NCI-H82 treated with DMSO at 0.1 percent for 48 hours (cell line): ENCODE measurements around the gene ARHGAP22.

Experiments
- DNase-seq: peaks from one replicate; lab custom pipeline; 2025; ENCODE audit not compliant: unreplicated experiment; lab: John Stamatoyannopoulos, UW

Gene ARHGAP22

DNA sequence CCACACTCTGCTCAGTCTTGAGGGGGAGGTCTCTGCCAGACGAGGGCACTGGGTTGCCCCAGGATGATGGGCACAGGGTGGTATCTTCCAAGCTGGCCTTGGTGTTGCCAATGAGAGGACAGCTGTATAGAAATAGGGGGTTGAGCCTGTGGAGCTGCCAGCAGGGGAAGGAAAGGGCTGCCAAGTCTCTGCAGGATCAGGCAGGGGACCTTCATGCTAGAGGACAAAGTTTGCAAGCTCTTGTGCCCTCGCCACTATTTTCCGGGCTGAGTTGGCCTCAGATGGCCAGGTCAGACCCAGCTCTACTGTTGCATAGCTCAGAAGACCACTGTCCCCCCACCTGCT, 68.7 kb downstream of the ARHGAP22 start:
- DNase-seq, result no peak

DNA sequence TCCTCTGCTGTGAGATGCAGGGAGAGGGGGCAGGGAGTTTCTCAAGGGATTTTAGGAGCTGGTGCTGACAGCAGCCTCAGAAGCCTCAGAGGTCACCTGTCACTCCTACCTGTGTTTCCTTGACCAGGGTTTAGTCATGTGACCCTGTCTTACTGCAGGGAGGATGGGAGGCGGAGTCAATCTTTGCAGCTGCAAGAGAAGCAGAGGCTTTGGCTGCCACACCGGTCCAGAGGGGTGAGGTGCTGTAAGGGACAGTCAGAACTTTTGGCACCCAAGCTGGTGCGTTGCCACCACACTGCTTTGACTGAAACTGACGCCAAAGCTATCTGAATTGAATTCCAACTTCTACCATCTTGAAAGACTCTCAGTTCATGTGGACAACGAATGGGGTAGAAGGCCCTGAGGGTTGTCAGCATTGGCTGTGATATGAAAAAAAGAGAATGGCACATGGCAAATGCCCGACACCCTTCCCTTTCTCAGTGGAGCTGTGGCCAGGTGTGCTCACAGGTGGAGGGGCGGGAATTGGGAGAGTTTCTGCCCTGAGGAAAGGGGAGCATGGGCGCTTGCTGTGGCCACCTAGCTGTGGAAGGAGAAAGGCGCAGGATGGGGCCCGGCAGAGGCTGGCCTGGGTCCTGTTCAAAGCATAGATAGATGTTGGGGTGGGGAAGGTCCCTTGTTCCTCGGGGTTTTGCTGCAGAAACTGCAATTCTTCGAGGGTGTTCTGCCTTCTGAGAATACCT, 69.3 kb downstream of the ARHGAP22 start:
- no peak for DNase-seq

DNA sequence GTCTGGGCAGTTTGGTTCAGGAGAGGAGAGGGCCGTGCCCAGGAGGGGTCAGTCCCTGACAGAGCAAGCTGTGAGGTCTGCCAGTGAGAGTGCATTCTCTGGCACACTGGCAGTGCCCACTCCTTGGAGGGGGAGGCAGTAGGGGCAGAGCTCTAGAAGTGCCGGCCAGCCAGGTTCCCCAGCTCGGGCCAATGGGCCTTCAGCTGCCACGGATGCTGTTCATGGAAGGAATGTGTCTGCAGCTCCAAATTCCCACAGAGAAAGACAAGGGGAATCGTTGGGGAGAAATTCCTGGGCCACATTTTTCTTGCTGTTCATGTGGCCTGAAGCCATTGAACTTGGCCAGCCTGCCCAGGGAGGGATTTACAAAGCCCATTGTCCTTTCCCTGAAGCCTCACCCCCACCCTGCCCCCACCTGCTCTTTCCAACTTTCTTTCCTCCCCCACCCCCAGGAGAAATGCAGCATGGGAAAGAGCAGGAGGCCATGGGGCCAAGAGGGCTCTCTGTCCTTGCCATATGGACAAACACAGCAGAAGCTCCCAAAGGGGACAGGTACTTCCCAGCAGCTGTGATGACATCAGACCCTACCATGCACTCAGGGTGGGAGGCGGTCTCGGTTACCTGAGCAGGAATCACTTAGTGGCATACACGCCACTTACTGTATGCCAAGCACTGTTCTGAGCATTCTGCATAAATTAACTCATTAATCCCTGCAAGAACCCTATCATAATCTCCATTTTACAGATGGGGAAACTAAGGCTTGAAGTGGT, 70.7 kb downstream of the ARHGAP22 start:
- no peak for DNase-seq

DNA sequence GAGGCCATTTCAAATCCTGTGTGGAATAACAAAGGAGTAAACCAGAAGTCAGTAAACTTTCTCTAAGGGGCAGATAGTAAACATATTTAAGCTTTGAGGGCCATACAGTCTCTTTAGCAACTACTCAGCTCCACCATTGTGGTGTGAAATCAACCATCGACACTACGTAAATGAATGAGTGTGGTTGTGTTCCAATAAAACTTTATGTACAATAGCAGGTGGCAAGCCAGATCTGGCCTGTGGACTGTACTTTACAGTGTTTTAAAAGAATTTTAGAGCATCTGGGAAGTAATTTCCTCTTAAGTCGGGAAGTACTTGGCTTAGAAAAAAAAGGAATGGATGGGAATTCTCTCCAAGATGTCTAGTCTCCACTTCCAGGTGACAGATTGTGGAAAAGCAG, 71.3 kb downstream of the ARHGAP22 start:
- no peak for DNase-seq

DNA sequence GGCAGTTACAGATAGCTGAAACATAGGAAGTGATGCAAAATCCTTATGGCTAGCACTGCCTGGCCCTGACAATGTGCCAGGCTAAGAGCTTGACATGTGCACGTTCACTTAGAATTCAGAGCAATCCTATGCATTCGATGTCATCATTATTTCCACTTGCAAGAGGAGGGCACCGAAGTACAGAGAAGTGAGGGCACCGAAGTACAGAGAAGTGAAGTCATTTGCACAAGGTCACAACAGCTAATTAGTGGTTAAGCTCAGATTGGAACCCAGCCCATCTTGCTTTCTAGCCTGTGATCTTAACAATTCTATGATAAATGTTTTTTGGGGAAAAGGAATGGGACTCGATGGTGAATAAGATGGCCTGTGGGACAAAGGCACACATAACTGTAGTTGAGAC, 73.4 kb downstream of the ARHGAP22 start:
- no peak for DNase-seq

DNA sequence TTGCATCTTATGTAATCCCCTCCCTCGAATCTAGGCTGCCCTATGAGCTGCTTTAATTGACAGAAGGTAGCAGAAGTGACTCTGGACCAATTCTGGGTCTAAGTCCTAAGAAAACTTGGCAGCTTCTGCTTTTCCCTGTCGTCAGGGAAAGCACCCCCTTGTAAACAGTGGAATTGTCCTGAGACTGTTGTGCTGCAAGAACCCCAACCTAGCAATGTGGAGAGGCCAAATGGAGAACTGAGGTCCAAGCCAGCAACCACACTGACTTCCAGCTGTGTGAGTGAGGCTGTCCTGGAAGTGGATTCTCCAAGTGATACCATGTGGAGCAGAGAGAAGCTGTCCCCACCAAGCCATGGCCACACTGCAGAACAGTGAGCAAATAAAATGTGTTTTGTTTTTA, 75.5 kb downstream of the ARHGAP22 start:
- no peak for DNase-seq

DNA sequence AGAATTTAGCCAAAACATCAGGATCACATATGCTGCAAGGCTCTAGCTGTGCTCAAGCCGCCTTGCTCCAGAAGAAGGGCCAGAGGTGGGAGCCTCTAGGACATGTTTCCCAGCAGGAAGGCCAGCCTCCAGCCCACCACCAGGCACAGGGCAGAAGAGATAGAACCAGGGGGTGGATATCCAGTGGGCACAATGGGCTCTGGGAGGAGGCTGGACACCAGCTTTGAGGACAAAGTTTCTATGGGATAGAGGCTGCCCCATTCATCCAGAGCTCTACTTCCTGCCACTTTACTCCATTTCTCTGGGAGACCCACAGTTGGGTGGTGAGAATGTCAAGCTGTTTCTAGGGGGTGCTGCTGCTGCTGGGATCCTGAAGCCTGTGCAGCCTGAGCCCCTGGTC, 77.1 kb downstream of the ARHGAP22 start:
- DNase-seq, result no peak

DNA sequence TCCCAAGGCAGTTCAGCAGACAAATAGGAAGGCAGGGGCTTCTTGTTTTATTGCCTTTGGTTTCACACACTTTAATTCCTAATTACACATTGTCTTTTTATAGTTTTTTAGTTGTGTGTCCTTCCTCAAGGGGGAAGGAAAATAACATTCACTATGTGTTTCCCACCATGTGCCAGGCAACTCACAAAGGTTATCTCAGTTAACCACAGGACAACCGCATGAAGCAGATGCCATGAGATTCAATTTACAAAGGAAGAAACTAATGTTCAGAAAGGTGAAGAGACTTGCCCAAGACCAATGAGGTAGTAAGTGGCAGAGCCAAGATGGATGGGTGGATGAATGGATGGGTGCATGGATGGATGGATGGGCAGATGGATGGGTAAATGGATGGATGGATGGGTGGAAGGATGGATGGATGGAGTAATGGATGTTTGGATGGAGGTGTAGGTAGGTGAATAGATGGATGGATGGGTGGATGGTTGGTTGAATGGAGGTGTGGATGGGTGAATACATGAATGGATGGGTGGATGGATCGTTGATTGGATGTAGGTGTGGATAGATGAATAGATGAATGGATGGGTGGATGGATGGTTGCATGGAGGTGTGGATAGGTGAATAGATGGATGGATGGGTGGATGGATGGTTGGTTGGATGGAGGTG, 77.9 kb downstream of the ARHGAP22 start:
- no peak for DNase-seq

DNA sequence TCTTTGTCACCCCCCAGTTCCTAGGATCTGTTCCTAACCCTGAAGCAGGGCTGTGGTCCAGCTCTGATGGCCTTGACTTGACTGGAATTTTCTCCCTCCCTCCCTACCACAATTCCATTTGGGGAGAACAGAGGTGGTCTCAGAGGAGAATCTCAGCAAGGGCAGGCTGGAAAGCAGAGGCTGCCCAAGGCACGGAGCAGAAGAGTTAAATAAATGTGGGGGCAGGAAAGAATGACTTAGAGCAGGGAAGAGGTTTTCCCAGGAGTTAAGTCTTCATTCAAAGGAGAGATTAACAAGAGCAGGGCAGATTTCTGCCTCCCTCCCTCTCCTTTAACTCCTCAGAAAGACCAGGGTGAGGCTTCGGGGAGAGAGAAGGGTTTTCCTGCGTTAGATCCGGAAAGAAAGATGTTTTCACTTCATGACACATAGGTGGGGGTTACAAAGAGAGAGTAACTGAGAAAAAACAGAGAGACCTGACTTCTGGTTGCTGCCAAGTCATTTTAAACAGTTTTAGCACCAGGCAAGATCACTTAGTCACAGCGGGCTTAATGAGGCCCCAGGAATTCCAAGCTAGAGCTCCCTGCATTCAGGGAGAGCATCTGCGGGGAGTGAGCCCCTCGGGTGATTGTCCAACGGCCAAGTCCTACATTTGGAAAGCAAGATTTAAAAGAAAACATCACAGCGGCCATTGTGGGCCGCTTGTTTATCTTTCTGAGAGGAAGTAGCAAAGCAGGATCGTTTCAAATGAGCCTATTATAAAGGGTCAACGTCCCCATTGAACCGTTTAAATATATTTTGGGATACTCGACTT, 78.7 kb downstream of the ARHGAP22 start:
- DNase-seq, result no peak

DNA sequence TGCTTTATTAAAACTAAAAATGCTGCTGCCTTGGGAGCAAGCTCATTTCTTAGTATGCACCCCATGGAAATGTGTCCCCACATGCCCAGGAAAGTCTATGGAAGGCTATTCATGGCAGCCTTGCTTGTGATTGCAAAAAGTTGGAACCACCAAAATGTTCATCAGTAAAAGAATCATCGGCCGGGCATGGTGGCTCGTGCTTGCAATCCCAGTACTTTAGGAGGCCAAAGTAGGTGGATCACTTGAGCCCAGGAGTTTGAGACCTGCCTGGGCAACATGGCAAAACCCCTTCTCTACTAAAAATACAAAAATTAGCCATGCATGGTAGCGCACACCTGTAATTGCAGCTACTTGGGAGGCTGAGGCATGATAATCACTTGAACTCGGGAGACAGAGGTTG, 79.8 kb downstream of the ARHGAP22 start:
- DNase-seq, result no peak

DNA sequence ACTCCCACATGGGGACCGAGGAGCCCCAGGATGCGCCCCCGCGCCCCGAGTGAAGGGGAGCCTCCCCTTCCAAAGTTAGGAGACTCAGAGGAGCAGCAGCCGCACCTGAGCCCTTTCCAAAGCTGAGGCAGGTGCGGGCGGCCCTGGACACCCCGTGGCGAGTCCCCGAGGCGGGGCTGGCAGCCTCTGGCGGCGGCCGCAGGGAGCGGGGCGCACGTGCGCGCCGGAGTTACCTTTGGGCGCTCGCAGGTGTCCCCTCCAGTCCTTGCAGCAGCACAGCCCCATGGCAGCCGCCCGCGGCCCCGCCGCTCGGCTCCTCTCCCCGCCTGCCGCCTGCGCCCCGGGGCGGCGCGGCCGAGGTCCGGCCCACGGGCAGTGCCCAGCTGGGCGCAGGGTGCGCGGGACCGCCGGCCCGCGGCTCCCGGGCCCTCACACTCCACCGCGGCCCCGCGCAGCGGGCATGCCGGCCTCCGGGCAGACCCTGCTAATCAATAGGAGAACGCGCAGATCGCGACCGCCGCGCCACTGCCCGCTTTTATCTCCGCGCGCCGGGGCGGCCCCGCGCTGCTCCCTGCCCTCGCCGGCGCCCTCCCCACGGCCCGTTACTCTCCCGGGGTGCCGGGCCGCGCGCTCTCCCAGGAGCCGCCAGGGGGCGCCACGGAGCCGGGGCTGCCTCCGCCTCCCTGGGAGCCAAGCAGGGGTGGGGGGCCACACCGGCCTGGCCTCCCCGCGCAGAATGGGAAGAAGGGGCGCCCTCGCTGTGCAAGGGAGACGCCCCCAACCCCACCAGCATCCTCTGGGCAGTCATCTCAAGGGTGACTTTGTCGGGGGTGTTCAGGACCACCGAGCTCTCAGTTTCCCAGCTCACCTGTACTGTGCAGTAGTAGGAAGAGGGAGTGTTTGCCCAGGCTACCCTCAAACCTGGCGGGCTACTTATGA, 80.8 kb downstream of the ARHGAP22 start:
- DNase-seq, result no peak

DNA sequence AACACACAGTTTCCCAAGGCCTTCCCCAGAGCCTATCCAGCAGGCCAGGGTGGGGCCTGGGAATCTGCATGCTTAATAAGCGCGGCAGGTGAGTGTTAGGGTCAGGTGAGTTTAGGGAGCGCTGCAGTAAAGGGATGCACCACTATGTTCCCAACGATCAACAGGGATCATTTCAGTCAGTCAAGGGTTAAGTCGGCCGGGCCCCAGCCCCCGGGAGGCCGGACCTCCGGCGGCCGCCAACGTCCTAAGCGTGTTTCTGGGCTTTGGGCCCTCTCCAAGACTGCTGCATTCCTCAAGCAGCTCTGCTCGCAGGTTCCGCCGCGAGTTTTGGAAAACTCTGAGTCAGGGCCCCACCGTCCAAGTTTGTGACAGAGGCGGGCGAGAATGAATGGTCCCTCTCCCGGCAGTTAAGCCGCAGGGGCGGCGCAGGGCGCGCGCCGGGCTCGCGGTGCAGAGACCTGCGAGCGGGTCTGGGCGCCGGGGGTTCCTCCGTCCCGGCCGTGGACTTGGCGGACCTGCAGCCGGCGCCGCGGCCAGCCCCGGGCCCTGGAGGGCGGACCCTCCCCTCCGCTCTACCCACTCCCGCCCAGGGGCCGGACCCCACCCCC, 81.6 kb downstream of the ARHGAP22 start:
- no peak for DNase-seq

DNA sequence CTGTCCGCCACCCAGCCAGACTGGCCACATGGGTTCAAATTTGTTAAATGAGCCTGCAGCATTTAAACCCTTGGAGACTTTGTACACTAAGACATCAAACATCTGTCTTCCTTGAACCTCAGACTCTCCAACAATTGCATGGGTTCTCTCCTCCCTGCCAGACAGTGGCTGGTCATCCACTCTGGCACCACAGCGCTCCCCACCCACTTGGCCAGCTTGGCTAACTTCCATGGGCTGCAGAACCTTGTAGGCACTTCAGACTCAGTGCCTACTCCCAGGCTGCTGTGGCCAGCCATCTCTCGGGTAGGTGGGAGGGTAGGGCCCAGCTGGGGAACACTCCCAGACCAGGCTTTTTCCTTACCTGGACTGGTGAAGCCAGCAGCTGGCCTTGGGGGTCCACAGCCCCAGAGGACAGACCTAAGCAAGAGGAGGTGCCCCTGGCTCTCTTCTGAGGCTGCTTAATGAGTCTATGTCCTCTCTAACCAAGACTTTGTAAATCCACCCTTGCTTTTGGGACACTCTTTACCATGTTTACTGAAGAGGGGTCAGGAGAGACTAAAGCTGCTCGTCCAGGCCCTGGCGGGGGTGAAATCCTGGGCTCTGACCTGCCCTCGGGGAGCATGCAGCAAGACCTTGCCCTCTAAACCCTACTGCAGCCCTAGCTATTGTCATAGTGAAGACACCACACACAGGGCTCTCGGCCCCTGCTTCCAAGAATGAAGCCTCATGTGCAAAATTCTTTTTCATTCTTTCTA, 82.7 kb downstream of the ARHGAP22 start:
- no peak for DNase-seq

DNA sequence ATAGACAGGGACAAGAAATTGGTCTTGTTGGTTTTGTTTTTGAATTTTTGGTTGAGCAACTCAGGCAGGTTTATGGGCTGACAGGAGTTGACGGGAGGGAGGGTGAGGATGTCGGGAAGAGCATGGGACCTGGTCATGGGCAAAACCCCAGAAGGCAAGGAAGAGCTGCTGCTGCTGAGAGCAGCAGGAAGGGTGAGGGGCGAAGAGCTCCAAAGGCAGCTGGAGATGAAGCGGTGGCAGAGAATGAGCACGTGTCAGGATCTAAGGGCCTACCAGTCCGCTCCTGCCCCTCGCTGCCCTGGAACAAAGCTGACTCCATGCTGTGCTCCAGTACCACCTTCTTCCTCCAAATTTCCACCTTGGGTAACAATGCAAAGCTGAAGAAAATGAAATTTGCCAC, 84.3 kb downstream of the ARHGAP22 start:
- no peak for DNase-seq

DNA sequence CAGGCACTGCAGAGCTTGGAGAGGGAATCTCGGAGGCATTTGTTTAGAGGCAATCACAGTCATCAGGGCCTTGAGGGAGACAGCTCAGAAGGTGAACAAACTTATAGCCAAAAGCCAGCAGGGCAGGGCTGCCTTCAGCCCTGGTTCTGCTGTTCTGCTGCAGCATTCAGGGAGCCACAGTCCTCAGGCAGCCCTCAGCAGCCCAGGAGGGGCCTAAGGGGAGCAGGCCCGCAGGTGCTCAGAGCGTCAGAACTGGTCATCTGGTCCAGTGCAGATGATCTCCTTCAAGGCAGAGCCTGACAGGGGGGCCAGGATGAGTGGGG, 84.7 kb downstream of the ARHGAP22 start:
- DNase-seq, result no peak

DNA sequence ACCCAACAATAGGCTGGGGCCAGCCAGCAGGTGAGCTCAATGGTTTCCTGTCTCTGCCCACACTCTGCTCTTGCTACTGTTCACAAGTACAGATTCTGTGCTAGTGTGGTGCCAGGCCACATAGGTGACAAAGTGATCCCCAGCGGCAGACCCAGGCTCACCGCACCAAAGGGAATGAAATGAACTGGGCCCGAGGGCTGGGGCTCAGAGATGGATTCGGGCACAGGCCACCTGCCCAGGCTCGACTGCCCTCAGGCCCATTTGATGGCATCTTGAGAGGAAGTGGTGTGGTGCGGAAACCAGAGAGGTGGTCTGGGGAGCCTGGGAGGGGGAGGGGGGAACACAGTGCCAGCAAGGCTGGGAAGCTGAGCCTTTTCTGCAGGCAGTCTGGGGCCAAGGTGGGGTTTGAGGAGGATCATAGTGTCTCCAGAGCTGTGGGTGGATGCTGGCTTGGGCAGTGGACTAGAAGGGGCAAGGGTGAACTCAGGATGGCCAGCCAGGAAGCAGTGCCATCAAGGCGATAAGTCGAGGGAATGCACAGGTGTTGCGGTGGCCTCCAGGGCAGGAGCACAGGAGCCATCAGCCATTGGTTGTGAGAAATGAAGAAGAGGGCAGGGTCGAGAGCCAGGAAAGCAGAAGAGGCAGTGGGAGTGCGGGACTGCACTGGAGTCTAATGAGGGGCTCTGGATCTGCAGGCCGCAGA, 85.2 kb downstream of the ARHGAP22 start:
- no peak for DNase-seq

DNA sequence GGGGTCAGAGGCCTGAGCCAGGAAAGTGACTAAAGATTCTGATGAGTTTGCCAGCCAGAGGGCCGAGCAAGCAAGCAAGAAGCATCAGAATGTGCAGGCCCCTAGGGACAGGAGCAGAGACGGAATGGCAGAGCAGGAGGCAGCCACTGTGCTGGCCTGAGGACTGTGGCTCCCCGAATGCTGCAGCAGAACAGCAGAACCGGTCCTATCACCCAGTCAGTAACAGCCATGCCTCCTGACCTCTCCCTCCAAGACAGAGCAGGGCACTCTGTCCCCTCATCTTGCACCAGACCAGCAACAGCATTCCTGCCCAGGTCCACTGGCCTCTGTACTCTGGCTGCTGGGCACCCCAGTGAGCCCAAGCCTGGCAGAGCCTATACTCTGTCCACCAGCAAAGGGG, 85.9 kb downstream of the ARHGAP22 start:
- no peak for DNase-seq

DNA sequence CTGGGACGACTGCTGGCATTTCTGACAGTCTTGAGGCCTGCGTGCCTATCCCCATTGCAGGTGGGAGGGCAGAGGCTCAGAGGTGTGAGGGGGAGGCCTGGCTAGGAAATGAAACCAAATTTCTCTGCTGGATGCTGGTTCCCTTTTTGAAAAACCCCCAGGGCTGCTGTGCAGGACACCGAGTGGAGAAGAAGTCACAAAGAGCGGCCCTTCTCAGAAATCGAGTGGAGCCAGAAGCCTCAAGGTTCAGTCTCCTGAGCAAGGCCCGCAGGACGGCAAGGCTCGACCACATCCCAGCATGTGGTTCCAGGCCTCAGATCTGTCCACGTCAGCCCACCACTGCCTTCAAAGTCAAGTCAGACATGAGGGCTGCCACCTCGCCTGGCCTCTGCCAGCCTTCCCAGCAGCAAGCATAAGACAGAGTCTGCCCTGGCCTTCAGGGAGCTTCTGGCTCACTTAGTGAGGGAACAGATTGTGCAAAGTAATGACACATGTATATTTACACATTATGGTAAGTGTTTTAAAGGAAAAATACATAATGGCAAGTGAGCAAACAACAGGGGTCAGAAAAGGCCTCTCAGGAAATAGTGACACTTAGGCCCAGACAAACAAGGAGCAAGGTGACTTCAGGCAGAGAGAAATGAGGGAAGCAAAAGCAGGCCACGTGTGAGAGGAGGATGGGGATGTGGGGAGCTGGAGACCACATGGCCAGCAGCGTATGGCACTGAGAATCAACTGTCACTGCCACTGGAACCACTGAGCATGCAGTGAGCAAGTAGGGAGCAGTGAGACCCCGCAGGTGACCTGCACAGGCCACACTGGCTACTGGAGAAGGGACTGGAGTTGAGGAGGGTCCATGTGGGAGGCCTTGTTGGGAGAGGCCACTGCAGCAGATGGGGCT, 86.7 kb downstream of the ARHGAP22 start:
- no peak for DNase-seq
